Stimulated activated CD8-positive, alpha-beta memory T cell treated with anti-CD3 and anti-CD28 coated beads, Interleukin-12 subunit alpha, Interleukin-12 subunit beta, amount 100 ng/mL, for 4 hours (primary cell): Measurements from ENCODE around the gene APOF.
A peak's percentile ranks its signal among the peaks of the same experiment; 100 is the strongest.
"Not testable (repeated sequence)": the region's sequence is repeated elsewhere in the genome, so short reads cannot be mapped to it uniquely, and the experiment has no call there.

ENCODE experiments used
- DNase-seq: peaks from one replicate; pipeline ENCODE4 v3.0.0-alpha.2; 2020; ENCODE audit warnings: low read depth

The APOF gene

GRCh38 chr12:56332512-56333196, 30.0 kb downstream of the APOF start:
- DNase-seq = no peak

DNA sequence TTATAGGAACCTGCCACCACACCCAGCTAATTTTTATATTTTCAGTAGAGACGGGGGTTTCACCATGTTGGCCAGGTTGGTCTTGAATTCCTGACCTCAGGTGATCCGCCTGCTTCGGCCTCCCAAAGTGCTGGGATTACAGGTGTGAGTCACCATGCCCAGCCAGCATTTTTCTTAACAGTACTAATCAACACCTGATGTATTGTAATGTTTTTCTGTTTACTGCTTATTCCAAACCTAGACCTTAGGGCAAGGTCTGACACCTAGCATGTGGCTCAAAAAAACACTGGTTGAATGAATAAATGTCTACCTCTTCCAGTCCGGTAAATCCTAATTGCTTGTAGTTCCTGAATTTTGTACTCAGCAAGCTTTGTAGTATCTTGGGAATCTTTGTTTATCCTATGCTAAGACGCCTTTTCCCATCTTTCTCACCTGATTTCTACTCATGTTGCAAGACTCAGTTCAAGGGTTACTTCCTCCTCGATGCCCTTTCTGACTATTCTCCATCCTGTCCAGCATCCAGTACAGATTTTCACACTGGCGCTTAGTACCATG, 31.6 kb downstream of the APOF start:
- no peak for DNase-seq

- DNase-seq = no peak
These were observed 36.1 kb downstream of the APOF start for GRCh38 chr12:56326533-56326932.

DNA sequence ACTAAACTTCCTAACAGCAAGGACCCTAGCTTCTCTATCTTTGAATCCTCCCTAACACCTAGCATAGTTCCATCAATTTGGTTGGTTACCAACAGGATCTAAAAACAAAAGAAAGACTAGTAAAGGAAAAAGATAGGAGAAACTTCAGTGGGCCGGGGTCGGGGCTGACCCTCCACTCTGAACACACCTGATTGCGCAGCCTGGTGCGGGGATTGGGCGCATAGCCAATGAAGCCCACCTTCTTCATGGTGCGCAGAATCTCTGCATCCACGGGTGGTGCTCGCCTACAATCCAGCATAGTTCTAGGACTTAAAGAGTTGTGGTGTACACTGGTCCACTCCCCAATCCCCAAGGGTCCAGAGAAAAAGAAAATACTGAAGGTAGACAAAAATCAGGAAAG, 36.5 kb downstream of the APOF start:
- DNase-seq = no peak

GRCh38 chr12:56324206-56324605, 38.5 kb downstream of the APOF start:
- DNase-seq = no peak

DNA sequence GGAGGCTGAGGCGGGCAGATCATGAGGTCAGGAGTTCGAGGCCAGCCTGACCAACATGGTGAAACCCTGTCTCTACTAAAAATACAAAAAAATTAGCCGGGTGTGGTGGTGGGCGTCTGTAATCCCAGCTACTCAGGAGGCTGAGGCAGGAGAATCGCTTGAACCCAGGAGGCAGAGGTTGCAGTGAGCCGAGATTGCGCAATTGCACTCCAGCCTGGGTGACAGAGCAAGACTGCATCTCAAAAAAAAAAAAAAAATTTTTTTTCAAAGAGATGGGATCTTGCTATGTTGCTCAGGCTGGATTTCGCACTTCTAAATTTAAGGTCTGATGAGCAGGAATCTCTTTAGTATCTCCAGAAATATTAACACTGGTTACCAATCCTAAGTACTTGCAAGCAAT, 41.0 kb downstream of the APOF start:
- not testable (repeated sequence) for DNase-seq

DNA sequence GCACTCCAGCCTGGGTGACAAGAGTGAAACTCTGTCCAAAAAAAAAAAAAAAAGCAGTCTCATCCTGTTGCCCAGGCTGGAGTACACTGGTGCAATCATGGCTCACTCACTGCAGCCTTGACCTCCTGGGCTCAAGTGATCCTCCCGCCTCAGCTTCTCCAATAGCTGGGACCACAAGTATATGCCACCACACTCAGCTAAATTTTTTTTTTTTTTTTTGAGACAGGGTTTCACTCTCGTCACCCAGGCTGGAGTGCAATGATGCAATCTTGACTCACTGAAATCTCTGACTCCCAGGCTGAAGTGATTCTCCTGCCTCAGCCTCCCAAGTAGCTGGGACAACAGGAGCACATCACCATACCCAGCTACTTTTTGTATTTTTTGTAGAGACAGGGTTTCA, 41.6 kb downstream of the APOF start:
- no peak for DNase-seq

GRCh38 chr12:56317675-56318074, 45.0 kb downstream of the APOF start:
- DNase-seq = no peak

- peak; percentile 89 for DNase-seq
These were observed 46.8 kb downstream of the APOF start, which contains the start of gene CNPY2 for GRCh38 chr12:56315622-56316473. CNPY2 (minus strand) TSS chr12:56315988; CDS start chr12:56315217, 771 bp downstream.

- DNase-seq = no peak
These were observed 47.4 kb downstream of the APOF start for GRCh38 chr12:56315249-56315621.

DNA sequence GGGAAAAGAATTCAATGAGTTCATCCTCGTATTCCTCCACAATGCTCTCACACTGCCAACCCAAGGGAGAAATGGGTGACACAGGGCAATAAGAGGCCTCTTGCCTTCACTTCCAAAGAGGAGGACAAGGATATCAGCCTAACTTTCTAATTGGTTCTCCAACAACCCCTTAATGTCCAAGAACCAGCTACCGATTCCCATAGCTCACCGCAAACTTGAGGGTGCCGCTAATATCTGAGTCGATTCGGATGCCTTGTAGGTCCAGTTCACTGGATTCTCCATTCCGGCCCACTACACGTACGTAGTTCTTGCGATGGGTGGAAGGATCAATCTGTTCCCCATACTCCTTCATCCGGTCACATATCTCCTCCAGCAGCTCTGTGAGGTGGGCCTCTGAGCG, 51.7 kb downstream of the APOF start:
- DNase-seq = no peak
